Karpas-422 (cell line): ENCODE data around the gene IQCH. TPM values are rescaled to one million over a fixed set of nuclear protein-coding genes. Genes with fewer than 3 reads are reported as not detected.
"Not testable (repeated sequence)": the region's sequence is repeated elsewhere in the genome, so short reads cannot be mapped to it uniquely, and the experiment has no call there.

Experiments used
- DNase-seq: peaks from one replicate; pipeline ENCODE4 v3.0.0-alpha.2; 2015
- H2AFZ ChIP-seq: fragments of 200-600 bp; sonication (generic); 2 replicates; pipeline ENCODE4 v1.6.1; 2014; ENCODE audit warnings: antibody characterized with exemption, low read length, mixed read lengths
- H3K27ac ChIP-seq: fragments of 200-600 bp; sonication (generic); 2 replicates; pipeline ENCODE4 v1.5.1; 2014; ENCODE audit warnings: mild to moderate bottlenecking, low read length, moderate library complexity
- H3K27me3 ChIP-seq: fragments of 200-600 bp; sonication (generic); 2 replicates; pipeline ENCODE4 v1.6.1; 2014; ENCODE audit warnings: low read length, mixed read lengths
- H3K36me3 ChIP-seq: fragments of 200-600 bp; sonication (generic); 2 replicates; pipeline ENCODE4 v1.6.1; 2014; ENCODE audit warnings: low read length, mixed read lengths; ENCODE audit not compliant: insufficient read depth
- H3K4me1 ChIP-seq: fragments of 200-600 bp; sonication (generic); 2 replicates; pipeline ENCODE4 v1.6.1; 2014; ENCODE audit warnings: mild to moderate bottlenecking, low read length, mixed read lengths
- H3K4me2 ChIP-seq: fragments of 200-600 bp; sonication (generic); 2 replicates; pipeline ENCODE4 v1.6.1; 2014; ENCODE audit warnings: low read length, low read depth, mild to moderate bottlenecking; ENCODE audit not compliant: poor library complexity, severe bottlenecking
- H3K4me3 ChIP-seq: fragments of 200-600 bp; sonication (generic); 2 replicates; pipeline ENCODE4 v1.5.1; 2014; ENCODE audit warnings: mild to moderate bottlenecking, antibody characterized with exemption, low read length, mixed read lengths
- H3K79me2 ChIP-seq: fragments of 200-600 bp; sonication (generic); 2 replicates; pipeline ENCODE4 v1.6.1; 2014; ENCODE audit warnings: mild to moderate bottlenecking, low read length, mixed read lengths
- H3K9ac ChIP-seq: fragments of 200-600 bp; sonication (generic); 2 replicates; pipeline ENCODE4 v1.6.0; 2014; ENCODE audit warnings: low read length
- H3K9me2 ChIP-seq: fragments of 200-600 bp; sonication (generic), shearing (Covaris generic); replicated peaks from 2 replicates; pipeline ENCODE4 v1.6.0; 2014; ENCODE audit warnings: mild to moderate bottlenecking, low read length, moderate library complexity; ENCODE audit not compliant: insufficient read depth
- H3K9me3 ChIP-seq: fragments of 300-700, 200-600 bp; sonication (generic); 2 replicates; pipeline ENCODE4 v1.6.1; 2014; ENCODE audit warnings: low read length, mixed read lengths
- H4K20me1 ChIP-seq: fragments of 200-600 bp; sonication (generic); 2 replicates; pipeline ENCODE4 v1.6.1; 2014; ENCODE audit warnings: mild to moderate bottlenecking, antibody characterized with exemption, low read length, low read depth; ENCODE audit not compliant: insufficient read depth
- total RNA-seq: library from RNA; depleted of rRNA; stranded (reverse); fragments of >200 nt; shearing (Covaris generic); gene quantifications from 2 replicates; pipeline ENCODE4 v1.2.3, GENCODE V29; 2014; ENCODE audit warnings: low replicate concordance

The IQCH gene
- total RNA-seq, 1 experiment from 2014 or later: 2.4 TPM

GRCh38 chr15:67266870-67267269 is 12.3 kb downstream of the IQCH start:
- no peaks in the 10 kb centered on the region for H3K36me3 ChIP-seq
- no peaks in the 10 kb centered on the region for H3K9me3 ChIP-seq
- no peak overlapping the region for H3K9ac ChIP-seq
- no peaks in the 10 kb centered on the region for H3K9me2 ChIP-seq
- H2AFZ ChIP-seq: no peak overlapping the region
- H3K27ac ChIP-seq: no peak overlapping the region
- no peak overlapping the region for H3K4me2 ChIP-seq
- no peaks in the 10 kb centered on the region for H4K20me1 ChIP-seq
- H3K4me3 ChIP-seq: no peak overlapping the region
- no peaks in the 10 kb centered on the region for H3K27me3 ChIP-seq
- no peaks in the 10 kb centered on the region for H3K4me1 ChIP-seq
- no peaks in the 10 kb centered on the region for H3K79me2 ChIP-seq
- DNase-seq: no peak

DNA sequence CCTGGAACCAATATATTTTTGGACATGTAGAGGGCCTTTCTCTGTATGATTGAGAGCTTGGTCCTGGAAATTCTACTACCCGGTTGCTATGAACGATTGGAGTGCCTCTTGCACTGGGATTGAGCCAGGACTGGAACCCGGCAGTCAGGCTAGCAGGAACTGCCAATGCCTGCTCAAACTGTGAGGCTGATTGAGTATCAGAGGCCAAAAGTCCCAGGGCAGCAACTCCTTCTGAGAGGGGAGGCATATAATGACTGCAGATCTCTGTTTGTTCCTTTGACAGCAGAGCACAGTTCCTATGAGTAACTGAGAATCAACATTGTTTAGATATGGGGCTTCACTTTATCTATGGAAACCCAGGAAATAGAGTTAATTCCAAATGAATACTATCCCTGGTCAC is 12.9 kb downstream of the IQCH start:
- no peak overlapping the region for H2AFZ ChIP-seq
- H3K36me3 ChIP-seq: no peaks in the 10 kb centered on the region
- H3K4me1 ChIP-seq: no peaks in the 10 kb centered on the region
- no peaks in the 10 kb centered on the region for H3K27me3 ChIP-seq
- no peaks in the 10 kb centered on the region for H3K79me2 ChIP-seq
- no peak for DNase-seq
- no peaks in the 10 kb centered on the region for H3K9me3 ChIP-seq
- H3K9me2 ChIP-seq: no peaks in the 10 kb centered on the region
- no peak overlapping the region for H3K4me2 ChIP-seq
- H3K9ac ChIP-seq: no peak overlapping the region
- no peak overlapping the region for H3K4me3 ChIP-seq
- H3K27ac ChIP-seq: no peak overlapping the region
- H4K20me1 ChIP-seq: no peaks in the 10 kb centered on the region

- no peaks in the 10 kb centered on the region for H3K36me3 ChIP-seq
- H2AFZ ChIP-seq: no peak overlapping the region
- H3K9me2 ChIP-seq: no peaks in the 10 kb centered on the region
- no peaks in the 10 kb centered on the region for H3K4me1 ChIP-seq
- H3K9me3 ChIP-seq: no peaks in the 10 kb centered on the region
- no peak overlapping the region for H3K4me3 ChIP-seq
- H3K4me2 ChIP-seq: no peak overlapping the region
- no peak overlapping the region for H3K9ac ChIP-seq
- H3K79me2 ChIP-seq: no peaks in the 10 kb centered on the region
- no peak for DNase-seq
- H3K27me3 ChIP-seq: no peaks in the 10 kb centered on the region
- no peaks in the 10 kb centered on the region for H4K20me1 ChIP-seq
- no peak overlapping the region for H3K27ac ChIP-seq
Observed at GRCh38 chr15:67267951-67268941, 13.7 kb downstream of the IQCH start.

DNA sequence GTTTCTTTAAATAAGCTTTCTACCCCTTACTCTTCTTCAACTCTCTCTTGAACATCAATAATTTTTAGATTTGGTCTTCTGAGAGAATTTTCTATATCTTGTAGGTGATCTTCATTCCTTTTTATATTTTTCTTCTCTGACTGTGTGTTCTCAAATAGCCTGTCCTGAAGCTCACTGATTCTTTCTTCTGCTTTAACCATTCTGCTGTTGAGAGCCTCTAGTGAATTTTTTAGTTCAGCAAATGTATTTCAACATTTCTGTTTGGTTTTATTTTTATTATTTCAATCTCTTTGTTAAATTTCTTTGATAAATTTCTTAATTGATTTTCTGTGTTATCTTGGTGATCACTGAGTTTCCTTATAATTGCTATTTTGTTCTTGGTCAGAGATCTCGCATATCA is 19.6 kb downstream of the IQCH start:
- no peaks in the 10 kb centered on the region for H3K79me2 ChIP-seq
- H3K4me3 ChIP-seq: no peak overlapping the region
- no peaks in the 10 kb centered on the region for H3K36me3 ChIP-seq
- H4K20me1 ChIP-seq: no peaks in the 10 kb centered on the region
- no peaks in the 10 kb centered on the region for H3K27me3 ChIP-seq
- H3K9me3 ChIP-seq: peaks cover 7% of the 10 kb centered on the region; the same call in 1 of the 2 replicates
- no peak for DNase-seq
- no peaks in the 10 kb centered on the region for H3K9me2 ChIP-seq
- H3K4me1 ChIP-seq: no peaks in the 10 kb centered on the region
- H2AFZ ChIP-seq: no peak overlapping the region
- no peak overlapping the region for H3K4me2 ChIP-seq
- no peak overlapping the region for H3K27ac ChIP-seq
- no peak overlapping the region for H3K9ac ChIP-seq

DNA sequence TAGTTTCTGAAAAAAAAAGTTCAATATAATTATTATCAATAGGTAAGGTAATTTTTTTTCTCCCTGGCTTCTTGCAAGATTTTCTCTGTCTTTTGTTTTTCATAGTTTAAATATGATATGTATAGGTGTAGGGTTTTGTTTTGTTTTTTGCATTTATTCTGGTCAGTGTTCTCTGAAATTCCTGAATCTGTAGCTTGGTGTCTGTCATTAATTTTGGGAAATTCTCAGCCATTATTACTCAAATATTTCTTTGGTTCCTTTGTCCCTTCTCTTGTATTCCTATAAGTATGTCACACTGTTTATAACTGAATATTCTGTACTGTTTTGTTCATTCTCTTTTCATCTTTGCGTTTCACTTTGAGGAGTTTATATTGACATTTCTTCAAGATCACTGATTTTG is 22.1 kb downstream of the IQCH start:
- Histone ChIP-seq H3K27ac (no peak overlapping the region), H2AFZ (no peak overlapping the region), H3K9ac (no peak overlapping the region), H3K4me1 (no peaks in the 10 kb centered on the region), H3K4me3 (no peak overlapping the region), H3K9me2 (no peaks in the 10 kb centered on the region), H4K20me1 (no peaks in the 10 kb centered on the region), H3K79me2 (no peaks in the 10 kb centered on the region), H3K36me3 (no peaks in the 10 kb centered on the region), H3K27me3 (no peaks in the 10 kb centered on the region), H3K4me2 (no peak overlapping the region), H3K9me3 (peaks cover 7% of the 10 kb centered on the region; the same call in 1 of the 2 replicates)
- no peak for DNase-seq

- no peak for DNase-seq
- Histone ChIP-seq H2AFZ (no peak overlapping the region), H3K36me3 (no peaks in the 10 kb centered on the region), H3K9me2 (no peaks in the 10 kb centered on the region), H3K27me3 (no peaks in the 10 kb centered on the region), H3K9ac (no peak overlapping the region), H3K27ac (no peak overlapping the region), H3K79me2 (no peaks in the 10 kb centered on the region), H3K4me2 (no peak overlapping the region), H3K9me3 (no peaks in the 10 kb centered on the region), H3K4me1 (no peaks in the 10 kb centered on the region), H3K4me3 (no peak overlapping the region), H4K20me1 (no peaks in the 10 kb centered on the region)
Observed at GRCh38 chr15:67280217-67280616, 25.6 kb downstream of the IQCH start.

DNA sequence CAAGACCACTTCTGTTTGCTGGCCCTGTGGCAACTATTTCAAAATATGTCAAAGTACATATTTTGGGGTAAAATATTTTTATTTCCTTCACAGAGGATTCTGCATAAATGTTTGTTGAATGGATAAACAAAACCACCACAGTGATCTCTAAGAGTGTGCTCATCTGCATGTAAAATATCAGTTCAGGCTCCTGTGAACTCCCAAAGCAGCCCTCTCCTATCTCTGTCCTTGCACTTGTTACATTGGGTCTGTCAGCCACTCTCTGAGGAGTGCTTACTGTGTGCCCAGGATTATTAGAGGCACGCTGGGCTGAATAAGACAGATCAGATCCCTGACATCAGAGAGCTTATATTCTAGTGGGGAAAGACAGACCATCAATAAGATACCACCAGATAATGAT is 27.1 kb downstream of the IQCH start:
- Histone ChIP-seq H3K9me2 (no peaks in the 10 kb centered on the region), H3K79me2 (no peaks in the 10 kb centered on the region), H3K27me3 (no peaks in the 10 kb centered on the region), H4K20me1 (no peaks in the 10 kb centered on the region), H2AFZ (no peak overlapping the region), H3K4me2 (no peak overlapping the region), H3K4me3 (no peak overlapping the region), H3K9me3 (no peaks in the 10 kb centered on the region), H3K36me3 (no peaks in the 10 kb centered on the region), H3K27ac (no peak overlapping the region), H3K4me1 (no peaks in the 10 kb centered on the region), H3K9ac (no peak overlapping the region)
- DNase-seq: no peak

GRCh38 chr15:67285625-67286024 is 31.0 kb downstream of the IQCH start:
- H3K4me3 ChIP-seq, H3K4me1 ChIP-seq, H3K79me2 ChIP-seq, H3K4me2 ChIP-seq, DNase-seq, H3K9me2 ChIP-seq, H3K27me3 ChIP-seq, H3K36me3 ChIP-seq, H3K9ac ChIP-seq, H4K20me1 ChIP-seq, H3K27ac ChIP-seq, H2AFZ ChIP-seq, H3K9me3 ChIP-seq: not testable (repeated sequence)
